ENCODE measurements around the gene SLC17A1. TPM values are rescaled to one million over a fixed set of nuclear protein-coding genes. Genes with fewer than 3 reads are reported as not detected.

Gene SLC17A1
- total RNA-seq, 6 donors from 2014 or later = not detected

DNA sequence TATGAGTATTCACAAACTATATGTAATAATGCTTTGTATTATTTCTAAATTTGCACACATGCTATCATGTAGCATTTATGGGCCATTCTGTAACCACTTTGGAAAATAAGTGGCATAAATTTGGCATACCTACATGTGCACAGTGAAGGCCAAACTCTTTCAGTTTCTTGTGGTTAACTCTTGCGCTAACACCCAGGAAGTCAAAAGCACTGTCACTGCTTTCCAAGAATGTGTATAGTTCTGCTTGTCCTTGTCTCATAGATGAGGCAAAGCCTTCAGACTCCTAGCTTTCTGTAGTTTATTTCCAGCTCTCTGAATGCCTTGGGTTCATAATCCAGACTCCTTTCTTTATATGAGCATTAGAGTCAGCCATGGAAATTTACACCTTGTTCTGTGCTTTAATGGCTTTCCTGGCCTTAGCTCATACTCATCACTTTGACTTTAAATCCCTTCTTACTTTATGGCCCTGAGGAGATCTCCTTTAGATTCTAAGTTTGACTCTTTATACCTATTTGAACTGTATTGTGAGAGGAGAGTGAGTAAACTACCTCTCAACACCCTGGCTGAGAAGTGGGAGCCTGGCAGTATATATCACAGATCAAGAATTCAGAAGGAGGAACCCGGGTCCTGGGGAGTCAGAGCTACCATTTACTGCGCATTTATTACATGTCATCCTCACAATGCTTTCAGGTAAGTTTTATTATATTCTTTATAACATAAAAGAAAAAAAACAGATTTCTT lies 43.1 kb upstream of the SLC17A1 start:
- Histone ChIP-seq H3K4me1 (no peaks in the 10 kb centered on the region), H3K27ac (no peak overlapping the region), H3K9me3 (no peaks in the 10 kb centered on the region), H3K36me3 (no peaks in the 10 kb centered on the region), H3K27me3 (no peaks in the 10 kb centered on the region), H3K4me3 (no peak overlapping the region)
- WGBS, 2 donors = 76 to 78% methylated on average over 3 of the region's 3 CpGs
- TF ChIP-seq EP300 (IDR thresholded peaks at IDR 0.05) (no peak), POLR2A (IDR thresholded peaks at IDR 0.05) (no peak)
- ATAC-seq (ENCODE audit: low FRiP score in 2 of 2) = no peak
- no peak for DNase-seq

DNA sequence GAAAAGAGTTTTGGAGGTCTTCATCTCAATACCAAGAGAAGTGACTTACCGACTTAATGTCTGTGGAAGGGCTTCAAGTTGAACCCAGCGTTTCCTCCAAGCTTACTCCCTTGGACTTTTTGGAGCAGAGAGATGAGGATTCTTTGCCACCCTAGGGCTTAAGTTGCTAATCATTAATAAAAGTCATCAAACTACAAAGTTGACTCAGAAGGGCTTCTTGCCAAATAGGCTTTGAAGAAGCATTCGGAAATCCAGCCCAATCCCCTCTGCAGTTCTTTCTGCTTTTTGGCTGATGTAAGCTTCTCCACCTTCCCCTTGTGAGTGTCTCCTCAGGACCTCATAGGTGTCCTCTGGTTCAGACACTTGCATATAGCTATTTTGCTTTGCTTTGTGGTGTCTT lies 42.3 kb upstream of the SLC17A1 start, which contains the start of gene SLC17A3:
TSS of gene SLC17A3 (minus strand) at position 126 of the 400 bp plus-strand sequence. CDS start 5,856 bp downstream, outside the sequence.
- DNase-seq = no peak
- no peaks in the 10 kb centered on the region for H3K36me3 ChIP-seq
- H3K9me3 ChIP-seq = no peaks in the 10 kb centered on the region
- H3K4me3 ChIP-seq = no peak within 1 kb of the TSS
- no peak within 1 kb of the TSS for H3K27ac ChIP-seq
- ATAC-seq (ENCODE audit: low FRiP score in 2 of 2) = no peak
- no peaks in the 10 kb centered on the region for H3K27me3 ChIP-seq
- H3K4me1 ChIP-seq = no peaks in the 10 kb centered on the region
- TF ChIP-seq, protein P1, sequence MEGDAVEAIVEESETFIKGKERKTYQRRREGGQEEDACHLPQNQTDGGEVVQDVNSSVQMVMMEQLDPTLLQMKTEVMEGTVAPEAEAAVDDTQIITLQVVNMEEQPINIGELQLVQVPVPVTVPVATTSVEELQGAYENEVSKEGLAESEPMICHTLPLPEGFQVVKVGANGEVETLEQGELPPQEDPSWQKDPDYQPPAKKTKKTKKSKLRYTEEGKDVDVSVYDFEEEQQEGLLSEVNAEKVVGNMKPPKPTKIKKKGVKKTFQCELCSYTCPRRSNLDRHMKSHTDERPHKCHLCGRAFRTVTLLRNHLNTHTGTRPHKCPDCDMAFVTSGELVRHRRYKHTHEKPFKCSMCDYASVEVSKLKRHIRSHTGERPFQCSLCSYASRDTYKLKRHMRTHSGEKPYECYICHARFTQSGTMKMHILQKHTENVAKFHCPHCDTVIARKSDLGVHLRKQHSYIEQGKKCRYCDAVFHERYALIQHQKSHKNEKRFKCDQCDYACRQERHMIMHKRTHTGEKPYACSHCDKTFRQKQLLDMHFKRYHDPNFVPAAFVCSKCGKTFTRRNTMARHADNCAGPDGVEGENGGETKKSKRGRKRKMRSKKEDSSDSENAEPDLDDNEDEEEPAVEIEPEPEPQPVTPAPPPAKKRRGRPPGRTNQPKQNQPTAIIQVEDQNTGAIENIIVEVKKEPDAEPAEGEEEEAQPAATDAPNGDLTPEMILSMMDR (IDR thresholded peaks at IDR 0.05) = no peak
- TF ChIP-seq POLR2AphosphoS5 (IDR thresholded peaks at IDR 0.05) (no peak), EP300 (IDR thresholded peaks at IDR 0.05) (no peak), POLR2A (IDR thresholded peaks at IDR 0.05) (no peak)
- 76 to 84% methylated on average over 3 of the region's 3 CpGs for WGBS, 2 donors

DNA sequence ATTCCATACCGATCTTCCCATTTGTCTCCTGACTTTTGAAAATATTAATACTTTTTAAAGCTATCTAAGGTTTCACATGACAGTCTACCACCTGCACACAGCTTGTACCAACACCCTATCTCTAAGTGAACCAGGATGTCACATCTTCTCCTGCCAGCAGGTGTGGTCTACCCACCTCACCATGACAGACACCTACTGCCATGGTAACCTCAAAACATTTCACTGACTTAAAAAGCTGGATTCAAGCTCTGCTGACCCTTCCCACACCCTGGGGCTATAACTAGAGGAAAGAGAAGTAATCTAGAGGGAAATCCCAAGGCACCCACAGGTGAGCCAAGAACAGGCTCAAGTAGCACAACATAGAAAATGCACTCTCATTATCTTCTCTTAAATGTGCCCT lies 41.0 kb upstream of the SLC17A1 start:
- WGBS, 2 donors = 100% methylated on average over 1 of the region's 1 CpG
- ATAC-seq (ENCODE audit: low FRiP score in 2 of 2) (no peak), DNase-seq (no peak)
- no peaks in the 10 kb centered on the region for H3K27me3 ChIP-seq
- TF ChIP-seq, protein P1 (IDR thresholded peaks at IDR 0.05) = no peak
- no peak for TF ChIP-seq POLR2A (IDR thresholded peaks at IDR 0.05)
- no peak for TF ChIP-seq EP300 (IDR thresholded peaks at IDR 0.05)
- TF ChIP-seq POLR2AphosphoS5 (IDR thresholded peaks at IDR 0.05) = no peak
- no peaks in the 10 kb centered on the region for H3K36me3 ChIP-seq
- no peaks in the 10 kb centered on the region for H3K9me3 ChIP-seq
- H3K4me3 ChIP-seq = no peak overlapping the region
- no peak overlapping the region for H3K27ac ChIP-seq
- no peaks in the 10 kb centered on the region for H3K4me1 ChIP-seq

DNA sequence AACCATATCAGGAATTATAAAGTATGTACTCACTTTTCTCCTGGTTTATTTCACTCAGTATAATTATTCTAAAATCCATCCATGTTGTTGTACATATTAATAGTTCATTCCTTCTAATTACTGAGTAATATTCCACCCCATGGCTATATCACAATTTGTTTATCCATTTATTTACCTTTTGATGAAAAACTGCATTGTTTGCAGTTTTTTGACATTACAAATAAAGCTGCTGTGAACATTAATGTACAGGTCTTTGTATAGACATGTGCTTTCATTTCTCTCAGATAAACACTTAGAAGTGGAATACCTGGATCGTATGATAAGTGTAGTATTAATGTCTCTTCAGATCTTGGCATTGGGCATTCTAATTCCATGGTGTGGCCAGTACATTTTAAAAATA lies 38.0 kb upstream of the SLC17A1 start:
- ATAC-seq (ENCODE audit: low FRiP score in 2 of 2) (no peak), DNase-seq (no peak)
- no peaks in the 10 kb centered on the region for H3K36me3 ChIP-seq
- no peaks in the 10 kb centered on the region for H3K4me1 ChIP-seq
- no peaks in the 10 kb centered on the region for H3K9me3 ChIP-seq
- TF ChIP-seq POLR2AphosphoS5 (IDR thresholded peaks at IDR 0.05) (no peak), EP300 (IDR thresholded peaks at IDR 0.05) (no peak), POLR2A (IDR thresholded peaks at IDR 0.05) (no peak)
- TF ChIP-seq, protein P1 (IDR thresholded peaks at IDR 0.05) = no peak
- WGBS, 2 donors = 32 to 86% methylated on average over 1 of the region's 1 CpG
- H3K27me3 ChIP-seq = no peaks in the 10 kb centered on the region
- H3K4me3 ChIP-seq = no peak overlapping the region
- no peak overlapping the region for H3K27ac ChIP-seq

DNA sequence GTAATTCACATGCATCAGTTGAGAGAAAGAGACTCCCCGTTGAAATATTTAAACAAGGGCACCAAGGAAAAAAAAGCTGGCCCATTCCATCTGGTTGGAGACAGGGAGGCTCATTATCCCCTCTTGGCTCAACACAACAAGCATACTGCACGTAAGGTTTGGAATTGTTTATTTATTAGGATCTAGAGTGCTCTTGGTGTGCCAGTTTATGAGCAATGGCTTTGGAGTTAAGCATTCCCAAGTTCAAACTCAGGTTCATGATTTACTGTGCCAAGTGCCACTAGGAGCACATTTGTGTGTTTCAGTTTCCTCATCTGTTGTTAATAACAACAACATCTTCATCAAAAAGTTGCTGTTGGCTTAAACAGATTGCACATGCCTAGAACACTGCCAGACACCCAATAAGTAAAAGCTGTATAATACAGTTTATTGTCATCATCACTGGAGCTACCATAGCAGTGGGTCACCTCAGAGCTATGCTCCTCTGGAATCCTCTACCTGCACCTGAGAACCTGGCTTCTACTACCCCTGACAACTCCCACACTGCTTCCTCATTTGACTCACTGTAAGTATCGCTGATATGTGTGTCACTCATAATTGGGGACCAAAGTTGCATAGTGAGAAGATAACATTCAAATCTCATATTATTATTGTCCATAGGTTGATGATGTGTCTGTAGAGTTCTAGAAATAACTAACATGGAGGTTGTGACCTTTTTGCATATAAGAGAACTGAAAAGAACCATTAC lies 36.8 kb upstream of the SLC17A1 start:
- 63 to 68% methylated on average over 3 of the region's 3 CpGs for WGBS, 2 donors
- TF ChIP-seq, protein P1 (IDR thresholded peaks at IDR 0.05) = no peak
- no peak for TF ChIP-seq EP300 (IDR thresholded peaks at IDR 0.05)
- no peak for TF ChIP-seq POLR2AphosphoS5 (IDR thresholded peaks at IDR 0.05)
- no peak for TF ChIP-seq POLR2A (IDR thresholded peaks at IDR 0.05)
- DNase-seq (no peak), ATAC-seq (ENCODE audit: low FRiP score in 2 of 2) (no peak)
- Histone ChIP-seq H3K4me3 (no peak overlapping the region), H3K9me3 (no peaks in the 10 kb centered on the region), H3K27me3 (no peaks in the 10 kb centered on the region), H3K36me3 (no peaks in the 10 kb centered on the region), H3K27ac (no peak overlapping the region), H3K4me1 (no peaks in the 10 kb centered on the region)
